Osteocyte (in vitro differentiated cells): Measurements from ENCODE around the gene DCUN1D1. TPM values are rescaled to one million over a fixed set of nuclear protein-coding genes. Genes with fewer than 3 reads are reported as not detected.
A peak's percentile ranks its signal among the peaks of the same experiment; 100 is the strongest.

ENCODE experiments used
- DNase-seq: peaks from one replicate; pipeline ENCODE4 v3.0.0; 2021; ENCODE audit warnings: mixed read lengths; ENCODE audit not compliant: unreplicated experiment; ENCODE audit errors: extremely low spot score
- H3K27ac Mint-ChIP-seq: one replicate; pipeline ENCODE4 v1.8.0; 2021; ENCODE audit warnings: mild to moderate bottlenecking, mixed read lengths; ENCODE audit not compliant: unreplicated experiment
- H3K27me3 Mint-ChIP-seq: one replicate; pipeline ENCODE4 v1.8.0; 2021; ENCODE audit warnings: mixed read lengths; ENCODE audit not compliant: unreplicated experiment
- H3K36me3 Mint-ChIP-seq: one replicate; pipeline ENCODE4 v1.8.0; 2021; ENCODE audit warnings: mixed read lengths; ENCODE audit not compliant: unreplicated experiment
- H3K4me1 Mint-ChIP-seq: one replicate; pipeline ENCODE4 v1.8.0; 2021; ENCODE audit warnings: mixed read lengths; ENCODE audit not compliant: unreplicated experiment
- H3K4me3 Mint-ChIP-seq: one replicate; pipeline ENCODE4 v1.8.0; 2021; ENCODE audit warnings: mild to moderate bottlenecking, moderate library complexity, mixed read lengths; ENCODE audit not compliant: unreplicated experiment
- H3K9me3 Mint-ChIP-seq: one replicate; pipeline ENCODE4 v1.8.0; 2021; ENCODE audit warnings: mixed read lengths; ENCODE audit not compliant: unreplicated experiment
- CTCF ChIP-seq: fragments of 200-600 bp; sonication (generic); IDR thresholded peaks from 2 replicates; pipeline ENCODE4 v1.5.0; 2021; ENCODE audit warnings: antibody characterized with exemption, mild to moderate bottlenecking, moderate library complexity
- total RNA-seq: library from RNA; stranded (reverse); gene quantifications from 2 replicates; pipeline ENCODE4 v1.2.1, GENCODE V29; 2021

The DCUN1D1 gene
- total RNA-seq, 1 donor from 2014 or later = 56.5 TPM

- Mint-ChIP-seq H3K27me3 (no peaks in the 10 kb centered on the region), H3K27ac (no peak overlapping the region), H3K9me3 (no peaks in the 10 kb centered on the region), H3K36me3 (peaks cover 23% of the 10 kb centered on the region), H3K4me1 (no peaks in the 10 kb centered on the region), H3K4me3 (no peak overlapping the region)
- DNase-seq = no peak
- TF ChIP-seq CTCF = no peak
Measured at GRCh38 chr3:182910936-182911781, 69.2 kb downstream of the DCUN1D1 start.

- TF ChIP-seq CTCF = peak; percentile 70
- Mint-ChIP-seq H3K9me3 (no peaks in the 10 kb centered on the region), H3K4me1 (no peaks in the 10 kb centered on the region), H3K27ac (no peak overlapping the region), H3K27me3 (no peaks in the 10 kb centered on the region), H3K4me3 (no peak overlapping the region), H3K36me3 (peaks cover 19% of the 10 kb centered on the region)
- DNase-seq = no peak
Measured at GRCh38 chr3:182909318-182910040, 70.9 kb downstream of the DCUN1D1 start.

DNA sequence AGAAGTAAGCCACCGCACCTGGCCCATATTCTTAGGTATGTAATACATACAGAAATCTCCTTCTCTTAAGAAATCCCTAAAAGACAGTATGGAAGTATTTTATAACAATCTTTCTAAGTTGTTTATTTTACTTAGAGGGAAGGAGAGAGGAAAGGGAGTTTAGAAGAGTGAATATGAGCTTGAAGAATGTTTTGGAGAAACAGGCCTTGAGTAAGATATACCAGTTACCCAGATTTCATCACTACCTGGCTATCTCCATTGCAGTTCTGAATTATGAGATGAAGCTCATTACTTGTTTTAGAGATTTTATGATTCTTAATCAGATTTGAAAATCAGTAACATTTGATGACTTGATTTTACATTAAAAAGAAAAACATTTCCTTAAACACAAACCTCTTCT is 71.9 kb downstream of the DCUN1D1 start:
- Mint-ChIP-seq H3K27me3 (no peaks in the 10 kb centered on the region), H3K27ac (no peak overlapping the region), H3K4me3 (no peak overlapping the region), H3K36me3 (peaks cover 23% of the 10 kb centered on the region), H3K9me3 (no peaks in the 10 kb centered on the region), H3K4me1 (no peaks in the 10 kb centered on the region)
- TF ChIP-seq CTCF = no peak
- no peak for DNase-seq

GRCh38 chr3:182906036-182906435 is 74.3 kb downstream of the DCUN1D1 start:
- no peak for TF ChIP-seq CTCF
- no peak for DNase-seq
- peaks cover 31% of the 10 kb centered on the region for H3K36me3 Mint-ChIP-seq
- no peaks in the 10 kb centered on the region for H3K27me3 Mint-ChIP-seq
- H3K4me1 Mint-ChIP-seq = no peaks in the 10 kb centered on the region
- no peak overlapping the region for H3K27ac Mint-ChIP-seq
- H3K9me3 Mint-ChIP-seq = no peaks in the 10 kb centered on the region
- no peak overlapping the region for H3K4me3 Mint-ChIP-seq

DNA sequence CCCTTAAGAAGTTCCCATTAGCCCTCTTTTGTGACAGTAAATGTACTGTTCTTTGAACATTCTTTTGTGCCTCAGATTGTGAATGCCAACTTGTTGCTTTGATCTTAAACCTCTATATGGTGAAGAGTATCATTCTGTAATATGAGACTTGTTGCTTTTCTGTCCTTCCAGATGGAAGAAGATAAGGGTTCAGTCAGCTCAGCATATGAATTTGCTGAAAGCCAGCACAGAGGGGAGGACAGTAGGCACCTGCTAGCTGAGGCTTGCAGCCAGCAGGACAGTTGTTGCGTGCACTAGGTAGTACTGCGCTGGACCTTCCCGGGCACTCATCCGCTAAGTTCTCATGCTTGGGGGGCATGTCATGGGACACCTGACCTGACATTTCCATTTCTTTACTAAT is 74.7 kb downstream of the DCUN1D1 start:
- no peak for TF ChIP-seq CTCF
- no peak for DNase-seq
- no peaks in the 10 kb centered on the region for H3K27me3 Mint-ChIP-seq
- no peak overlapping the region for H3K4me3 Mint-ChIP-seq
- H3K4me1 Mint-ChIP-seq = no peaks in the 10 kb centered on the region
- peaks cover 31% of the 10 kb centered on the region for H3K36me3 Mint-ChIP-seq
- no peak overlapping the region for H3K27ac Mint-ChIP-seq
- H3K9me3 Mint-ChIP-seq = no peaks in the 10 kb centered on the region
